NCI-H146 (cell line): ENCODE results near the gene RNU6-8.

Experiments used
- DNase-seq: peaks from one replicate; lab custom pipeline; 2025; lab: John Stamatoyannopoulos, UW

RNU6-8 gene

GRCh38 chr14:32203928-32204357 lies 874 bp upstream of the RNU6-8 start:
- peak; percentile 40 for DNase-seq

GRCh38 chr14:32202491-32202997 lies 525 bp downstream of the RNU6-8 start:
- peak; percentile 2 for DNase-seq

GRCh38 chr14:32201816-32202490 lies 1.1 kb downstream of the RNU6-8 start, which contains the start of gene RNU6-7:
RNU6-7 (plus strand) TSS chr14:32202045.
- peak; percentile 34 for DNase-seq

GRCh38 chr14:32201193-32201815 lies 1.8 kb downstream of the RNU6-8 start:
- DNase-seq = peak; percentile 89

GRCh38 chr14:32200368-32201192 lies 2.5 kb downstream of the RNU6-8 start:
- DNase-seq = no peak

DNA sequence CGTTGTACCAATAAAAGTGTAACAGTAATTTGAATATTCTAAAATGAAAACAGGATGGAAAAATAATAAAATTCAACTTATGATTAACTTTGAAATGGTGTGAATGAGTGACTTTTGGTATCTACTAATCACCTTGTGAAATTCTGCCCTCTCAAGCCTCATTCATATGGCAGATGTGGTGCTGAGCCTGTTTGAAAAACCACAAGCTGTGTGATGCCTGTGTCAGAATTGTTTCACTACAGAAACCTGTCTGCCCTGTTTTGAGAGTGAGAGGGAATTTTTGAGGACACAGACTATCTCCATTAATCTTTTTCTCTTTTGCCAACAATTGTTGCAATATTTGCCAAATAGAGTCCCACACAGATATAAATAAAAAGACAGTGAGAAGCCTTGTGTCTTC lies 5.2 kb downstream of the RNU6-8 start:
- no peak for DNase-seq

DNA sequence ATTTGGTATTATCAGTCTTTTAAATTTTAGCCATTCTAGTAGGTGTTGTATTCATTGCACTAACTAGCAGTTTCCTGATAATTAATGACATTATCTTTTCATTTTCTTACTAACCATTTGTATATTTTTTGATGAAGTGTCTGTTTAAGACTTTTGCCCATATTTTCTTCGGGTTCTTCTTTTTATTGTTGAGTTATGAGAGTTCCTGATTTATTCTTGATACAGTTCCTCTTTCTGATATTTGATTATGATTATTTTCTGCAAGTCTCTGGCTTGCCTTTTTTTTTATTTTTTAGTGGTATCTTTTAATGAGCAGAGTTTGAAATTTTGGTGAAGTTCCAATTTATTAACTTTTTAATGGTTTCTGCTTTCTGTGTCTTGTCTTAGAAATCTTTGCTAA lies 7.4 kb downstream of the RNU6-8 start:
- no peak for DNase-seq

DNA sequence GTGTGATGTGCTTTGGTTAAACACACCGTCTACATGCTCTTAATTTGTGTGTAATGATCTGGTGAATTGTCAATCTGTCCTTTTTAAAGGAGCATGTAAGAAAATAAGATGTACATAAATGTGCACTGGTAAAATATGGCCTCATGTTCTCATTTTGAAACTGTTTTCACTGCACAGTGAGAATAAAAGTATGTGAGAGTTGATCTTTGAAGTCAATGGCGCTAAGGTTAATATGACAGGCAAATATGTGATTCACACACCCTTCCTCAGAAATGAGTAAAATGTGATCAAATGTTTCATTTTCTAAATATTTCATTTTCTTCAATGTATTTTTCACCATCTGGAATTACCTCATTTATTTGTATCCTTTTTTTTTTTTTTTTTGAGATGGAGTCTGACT lies 9.5 kb downstream of the RNU6-8 start:
- DNase-seq = no peak

DNA sequence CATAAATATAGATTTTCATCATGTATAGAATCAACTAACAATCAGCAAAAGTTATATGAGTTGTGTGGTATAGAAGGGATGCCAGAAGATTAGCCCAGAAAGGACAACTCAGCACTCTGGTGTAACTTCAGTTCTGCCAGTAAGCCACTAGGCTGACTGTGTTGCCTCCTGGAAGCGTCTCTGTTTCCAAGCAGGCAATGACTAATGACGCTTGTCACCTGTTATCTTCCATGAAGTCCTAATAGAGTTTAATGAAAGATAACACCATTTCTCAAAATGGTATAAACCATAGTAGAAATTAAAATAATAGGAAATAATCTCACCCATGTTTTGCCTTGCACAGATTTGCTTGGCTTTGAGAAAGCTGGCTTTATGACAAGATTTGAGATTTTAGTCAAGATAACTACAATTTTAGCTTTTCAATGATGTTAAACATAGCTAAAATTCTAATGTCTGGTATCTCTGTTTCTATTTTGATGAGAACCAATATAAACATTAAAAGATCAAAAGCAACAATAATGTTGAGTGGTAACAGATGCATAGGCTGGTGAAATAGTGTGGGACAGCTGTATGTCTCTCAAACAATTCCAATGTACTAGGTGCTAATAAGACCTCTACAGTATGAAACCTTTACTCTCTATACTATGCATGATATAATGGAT lies 10.2 kb downstream of the RNU6-8 start:
- no peak for DNase-seq

DNA sequence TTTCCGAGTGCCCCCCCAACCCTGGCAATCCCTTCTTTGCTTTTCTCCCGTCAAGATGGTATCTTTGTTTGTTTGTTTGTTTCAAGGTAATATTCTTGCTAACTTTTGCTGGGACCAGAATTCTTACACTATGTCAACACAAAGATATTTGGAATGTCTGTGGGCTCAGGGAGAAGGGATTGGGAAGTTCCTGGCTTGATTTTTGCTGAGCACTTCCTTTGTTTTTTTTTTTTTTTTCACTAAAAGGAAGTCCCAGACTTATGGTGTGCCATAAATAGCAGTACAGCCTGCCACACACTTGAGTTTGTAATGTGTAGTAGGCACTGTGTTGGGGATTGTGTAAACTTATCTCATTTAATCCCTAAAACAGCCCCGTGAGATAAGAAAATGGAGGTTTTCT lies 12.4 kb downstream of the RNU6-8 start:
- DNase-seq = no peak

- no peak for DNase-seq
These were observed 13.3 kb downstream of the RNU6-8 start for GRCh38 chr14:32189811-32190210.

DNA sequence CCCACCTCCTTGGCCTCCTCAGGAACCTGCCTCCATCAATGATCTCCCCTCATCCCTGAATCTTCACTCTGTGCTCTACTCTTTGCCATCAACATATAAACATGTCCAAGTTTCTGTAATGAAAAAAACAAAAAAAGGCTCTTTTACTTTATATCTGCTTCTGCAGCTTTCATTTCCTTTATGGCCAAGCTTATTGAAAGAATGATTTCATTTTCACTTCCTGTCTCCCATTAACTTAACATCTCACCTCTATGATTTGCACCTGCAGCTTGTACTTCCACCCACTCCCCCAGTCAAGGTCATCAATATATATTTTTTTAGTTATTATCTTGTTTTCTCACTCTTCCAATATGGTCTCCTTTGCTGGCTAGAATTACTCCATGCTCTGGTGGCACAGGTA lies 16.8 kb downstream of the RNU6-8 start:
- DNase-seq = no peak

DNA sequence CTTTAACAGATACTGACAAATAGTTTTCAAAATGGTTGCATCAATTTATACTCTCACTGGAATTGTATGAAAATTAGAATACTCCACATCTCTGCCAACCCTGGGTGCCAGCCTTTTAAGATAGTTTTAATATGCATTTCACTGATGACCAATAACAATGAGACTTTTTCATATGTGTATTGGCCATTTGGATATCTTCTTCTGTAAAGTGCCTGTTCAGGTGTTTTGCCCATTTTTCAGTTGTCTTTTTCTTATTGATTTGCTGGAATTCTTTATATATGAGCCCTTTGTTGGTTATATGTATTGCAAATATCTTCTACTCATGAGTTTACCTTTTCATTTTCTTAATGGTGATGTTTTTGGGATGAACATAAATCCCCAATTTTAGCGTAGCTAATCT lies 18.0 kb downstream of the RNU6-8 start:
- no peak for DNase-seq

GRCh38 chr14:32183151-32184058 lies 19.7 kb downstream of the RNU6-8 start:
- no peak for DNase-seq

GRCh38 chr14:32171469-32171868 lies 31.6 kb downstream of the RNU6-8 start:
- no peak for DNase-seq

GRCh38 chr14:32169191-32169590 lies 33.9 kb downstream of the RNU6-8 start:
- no peak for DNase-seq

- DNase-seq = no peak
These were observed 35.2 kb downstream of the RNU6-8 start for GRCh38 chr14:32167907-32168306.

- no peak for DNase-seq
These were observed 36.1 kb downstream of the RNU6-8 start for GRCh38 chr14:32166924-32167323.

GRCh38 chr14:32166029-32166428 lies 37.0 kb downstream of the RNU6-8 start:
- DNase-seq = no peak
